IMR-90 (cell line): Measurements from ENCODE around the gene VAV3. TPM values are rescaled to one million over a fixed set of nuclear protein-coding genes. Genes with fewer than 3 reads are reported as not detected.

ENCODE experiments used
- ATAC-seq: fragments of 200-7000 bp; cut with Tn5 transposase; 2 replicates; pipeline ENCODE4 v1.9.1; 2020; ENCODE audit warnings: low read depth, mild to moderate bottlenecking, moderate library complexity
- BruUV-seq: library from RNA; stranded (reverse); fragments of 400-500 nt; replicated peaks from 2 replicates; lab custom pipeline; 2021; lab: Mats Ljungman, UMichigan
- CTCF ChIA-PET: fragments of 300-600 bp; formaldehyde crosslinking; extraction: SDS; loops from one replicate; lab custom pipeline; 2021; ENCODE audit warnings: antibody characterized with exemption; lab: Yijun Ruan, JAX
- POLR2A ChIA-PET: fragments of 300-600 bp; sonication (Branson Sonifier 250); formaldehyde crosslinking; loops from one replicate; lab custom pipeline; 2022; ENCODE audit warnings: antibody characterized with exemption; ENCODE audit not compliant: unreplicated experiment; lab: Charles Lee
- DNase-seq: peaks from one replicate; pipeline ENCODE4 v3.0.0; 2013
- H2AFZ ChIP-seq: replicated peaks from 2 replicates; pipeline ENCODE3; 2013; ENCODE audit warnings: low read length, mild to moderate bottlenecking; ENCODE audit not compliant: poor library complexity
- H2AK5ac ChIP-seq: 2 replicates; pipeline ENCODE4 v1.6.1; 2013; ENCODE audit warnings: low read depth, low read length, inconsistent platforms
- H2AK9ac ChIP-seq: replicated peaks from 2 replicates; pipeline ENCODE3; 2013; ENCODE audit warnings: mild to moderate bottlenecking, low read depth, low read length, moderate library complexity; ENCODE audit not compliant: poor library complexity
- H2BK120ac ChIP-seq: 2 replicates; pipeline ENCODE4 v1.6.1; 2013; ENCODE audit warnings: low read depth, low read length, inconsistent platforms
- H2BK15ac ChIP-seq: 3 replicates; pipeline ENCODE4 v1.6.1; 2013; ENCODE audit warnings: low read depth, low read length, inconsistent platforms
- H2BK20ac ChIP-seq: 2 replicates; pipeline ENCODE4 v1.6.1; 2013; ENCODE audit warnings: low read depth, mild to moderate bottlenecking, inconsistent platforms, low read length, moderate library complexity
- H2BK5ac ChIP-seq: 2 replicates; pipeline ENCODE4 v1.6.1; 2013; ENCODE audit warnings: mild to moderate bottlenecking, low read depth, low read length, inconsistent platforms; ENCODE audit not compliant: poor library complexity, severe bottlenecking
- H3K14ac ChIP-seq: replicated peaks from 2 replicates; pipeline ENCODE4 v1.6.1; 2013; ENCODE audit warnings: low read depth, low read length, inconsistent platforms
- H3K18ac ChIP-seq: 2 replicates; pipeline ENCODE4 v1.6.1; 2013; ENCODE audit warnings: low read depth, low read length, control low read depth
- H3K23ac ChIP-seq: 2 replicates; pipeline ENCODE4 v1.6.1; 2013; ENCODE audit warnings: low read depth, low read length, inconsistent platforms
- H3K27ac ChIP-seq: 2 replicates; pipeline ENCODE4 v1.5.1; 2013; ENCODE audit warnings: mild to moderate bottlenecking, control low read depth, low read length; ENCODE audit not compliant: insufficient read depth
- H3K27me3 ChIP-seq: 2 replicates; pipeline ENCODE4 v1.6.1; 2013; ENCODE audit warnings: low read length; ENCODE audit not compliant: control insufficient read depth, insufficient read depth
- H3K36me3 ChIP-seq: 2 replicates; pipeline ENCODE4 v1.6.1; 2013; ENCODE audit warnings: low read length, mixed read lengths; ENCODE audit not compliant: control insufficient read depth, insufficient read depth
- H3K4ac ChIP-seq: 2 replicates; pipeline ENCODE4 v1.6.1; 2013; ENCODE audit warnings: low read depth, low read length, inconsistent platforms
- H3K4me1 ChIP-seq: 2 replicates; pipeline ENCODE4 v1.6.1; 2013; ENCODE audit warnings: low read length, mixed read lengths; ENCODE audit not compliant: control insufficient read depth, insufficient read depth
- H3K4me2 ChIP-seq: 2 replicates; pipeline ENCODE4 v1.6.1; 2013; ENCODE audit warnings: low read depth, mild to moderate bottlenecking, control low read depth, low read length, moderate library complexity
- H3K4me3 ChIP-seq: 2 replicates; pipeline ENCODE4 v1.5.1; 2013; ENCODE audit warnings: low read depth, mild to moderate bottlenecking, control low read depth, low read length, moderate library complexity; ENCODE audit not compliant: insufficient read depth
- H3K56ac ChIP-seq: 2 replicates; pipeline ENCODE4 v1.6.1; 2013; ENCODE audit warnings: low read length, inconsistent platforms; ENCODE audit not compliant: insufficient read depth; ENCODE audit errors: extremely low read depth
- H3K79me1 ChIP-seq, 2 experiments: 2 replicates each; pipeline ENCODE4 v1.6.1; 2013; ENCODE audit warnings: low read length in 2 of 2, inconsistent platforms in 1 of 2, low read depth in 1 of 2
- H3K9ac ChIP-seq: 2 replicates; pipeline ENCODE4 v1.6.1; 2013; ENCODE audit warnings: low read depth, low read length, control low read depth
- H3K9me1 ChIP-seq: 2 replicates; pipeline ENCODE4 v1.6.1; 2013; ENCODE audit warnings: low read length, inconsistent platforms; ENCODE audit not compliant: insufficient read depth
- H3K9me3 ChIP-seq: 2 replicates; pipeline ENCODE4 v1.6.1; 2013; ENCODE audit warnings: low read length; ENCODE audit not compliant: control insufficient read depth, insufficient read depth
- H4K20me1 ChIP-seq: 2 replicates; pipeline ENCODE4 v1.6.1; 2013; ENCODE audit warnings: low read length, inconsistent platforms; ENCODE audit not compliant: insufficient read depth
- H4K5ac ChIP-seq: 2 replicates; pipeline ENCODE4 v1.6.1; 2013; ENCODE audit warnings: mild to moderate bottlenecking, low read depth, low read length, control low read depth
- H4K8ac ChIP-seq, 2 experiments: 2 replicates each; pipeline ENCODE4 v1.6.1; 2013; ENCODE audit warnings: low read depth in 2 of 2, low read length in 2 of 2, control low read depth in 1 of 2, inconsistent platforms in 1 of 2
- H4K91ac ChIP-seq: 2 replicates; pipeline ENCODE4 v1.6.1; 2013; ENCODE audit warnings: low read depth, low read length, inconsistent platforms; ENCODE audit not compliant: insufficient read depth
- BHLHE40 ChIP-seq: fragments of 150-350 bp; IDR thresholded peaks from 2 replicates; pipeline ENCODE4 v1.6.1; 2016; ENCODE audit warnings: mild to moderate bottlenecking, low read depth, low read length
- CEBPB ChIP-seq: IDR thresholded peaks from 2 replicates; pipeline ENCODE4 v1.6.1; 2012; ENCODE audit warnings: low read depth, low read length, improper control_type of control experiment
- CHD1 ChIP-seq: IDR thresholded peaks from 2 replicates; pipeline ENCODE4 v1.6.1; 2012; ENCODE audit warnings: low read depth, low read length, improper control_type of control experiment
- ELK1 ChIP-seq: fragments of 150-350 bp; IDR thresholded peaks from 2 replicates; pipeline ENCODE4 v1.6.1; 2016; ENCODE audit warnings: low read depth, mild to moderate bottlenecking, low read length, moderate library complexity, borderline replicate concordance
- FOS ChIP-seq: fragments of 150-350 bp; IDR thresholded peaks from 2 replicates; pipeline ENCODE4 v1.6.1; 2016; ENCODE audit warnings: low read depth, low read length
- MAFK ChIP-seq: IDR thresholded peaks from 2 replicates; pipeline ENCODE4 v1.6.1; 2012; ENCODE audit warnings: low read depth, low read length, improper control_type of control experiment
- MAZ ChIP-seq: IDR thresholded peaks from 2 replicates; pipeline ENCODE4 v1.6.1; 2012; ENCODE audit warnings: low read depth, mild to moderate bottlenecking, low read length, improper control_type of control experiment, moderate library complexity, borderline replicate concordance
- MXI1 ChIP-seq: IDR thresholded peaks from 2 replicates; pipeline ENCODE4 v1.6.1; 2012; ENCODE audit warnings: low read depth, mild to moderate bottlenecking, low read length, moderate library complexity, borderline replicate concordance
- NFE2L2 ChIP-seq: fragments of 150-350 bp; IDR thresholded peaks from 2 replicates; pipeline ENCODE4 v1.6.1; 2016; ENCODE audit warnings: low read depth, mild to moderate bottlenecking, low read length
- POLR2A ChIP-seq: IDR thresholded peaks from 2 replicates; pipeline ENCODE4 v1.6.1; 2012; ENCODE audit warnings: mild to moderate bottlenecking, low read depth, low read length
- RAD21 ChIP-seq: IDR thresholded peaks from 2 replicates; pipeline ENCODE4 v1.6.1; 2012; ENCODE audit warnings: low read length, improper control_type of control experiment
- RCOR1 ChIP-seq: IDR thresholded peaks from 2 replicates; pipeline ENCODE4 v1.6.1; 2012; ENCODE audit warnings: mild to moderate bottlenecking, low read length, improper control_type of control experiment; ENCODE audit not compliant: insufficient replicate concordance
- RFX5 ChIP-seq: IDR thresholded peaks from 2 replicates; pipeline ENCODE4 v1.8.0; 2012; ENCODE audit warnings: low read depth, mild to moderate bottlenecking, low read length, moderate library complexity
- SMC3 ChIP-seq: fragments of 150-350 bp; IDR thresholded peaks from 2 replicates; pipeline ENCODE4 v1.6.1; 2016; ENCODE audit warnings: low read depth, mild to moderate bottlenecking, antibody characterized with exemption, low read length, moderate library complexity
- USF2 ChIP-seq: fragments of 150-350 bp; IDR thresholded peaks from 2 replicates; pipeline ENCODE4 v1.6.1; 2017; ENCODE audit warnings: mild to moderate bottlenecking, antibody characterized with exemption, low read length, low read depth
- WGBS, 2 experiments: methylation state at CpG; one replicate each; pipeline versions ENCODE4 v1.1.5 to v1.1.7; 2013; ENCODE audit warnings: missing lambda C conversion rate in 2 of 2; ENCODE audit not compliant: insufficient read length in 1 of 2; ENCODE audit errors: extremely low coverage in 2 of 2; 5-methylcytosine and 5-hydroxymethylcytosine counted together
- dilution Hi-C: fragments of 300-500 bp; cut with HindIII; formaldehyde crosslinking; loops from one replicate; pipeline ENCODE4 v1.14.3; 2018; ENCODE audit warnings: low sequenced_read_pairs; ENCODE audit not compliant: unreplicated experiment
- in situ Hi-C: fragments of 300-500 bp; cut with MboI; formaldehyde crosslinking; loops from 3 replicates; pipeline ENCODE4 v1.14.3; 2019; ENCODE audit warnings: low sequenced_read_pairs, inconsistent platforms, mixed read lengths
- intact Hi-C: fragments of 100-400 bp; cut with micrococcal nuclease; formaldehyde crosslinking; loops from 2 replicates; pipeline ENCODE4 v1.10.0; 2022
- polyA plus RNA-seq, 3 experiments: library from polyadenylated mRNA; depleted of rRNA; stranded (reverse); fragments of >200 nt; gene quantifications; 2 replicates each; pipeline ENCODE4 v1.2.3, GENCODE V29; 2012; ENCODE audit warnings: low replicate concordance in 1 of 3
- total RNA-seq: library from RNA; depleted of rRNA; stranded (reverse); fragments of >200 nt; gene quantifications from 2 replicates; pipeline ENCODE4 v1.2.3, GENCODE V29; 2012

Gene VAV3
- total and polyA plus RNA-seq, 2 of the 4 experiments (the other 2 are of a cell fraction): 0.12 to 0.18 TPM

GRCh38 chr1:107782217-107782845 is 182.6 kb downstream of the VAV3 start:
- no peak overlapping the region for H2AFZ ChIP-seq
- H3K56ac ChIP-seq: no peak overlapping the region
- no peak overlapping the region for H3K4ac ChIP-seq
- POLR2A ChIA-PET: interaction anchor here (0.6 to 1.1 kb wide), 2 partner anchors 18 to 344 kb away, joined by 3 read pairs; no protein-coding TSS in a partner anchor
- no peak overlapping the region for H3K4me3 ChIP-seq
- no peak overlapping the region for H2BK20ac ChIP-seq
- no peak overlapping the region for H3K23ac ChIP-seq
- peak; percentile 53 for DNase-seq
- no peaks in the 10 kb centered on the region for H3K27me3 ChIP-seq
- no peaks in the 10 kb centered on the region for H3K9me1 ChIP-seq
- no peak overlapping the region for H3K27ac ChIP-seq
- H2AK9ac ChIP-seq: no peak overlapping the region
- no peak overlapping the region for H4K91ac ChIP-seq
- no TSS peak for BruUV-seq
- dilution Hi-C loops (no loop called here), intact Hi-C loops (loop anchor here (1.0 to 10.0 kb wide), 4 partner anchors 343 to 852 kb away; partner anchors contain the start of gene SLC25A24), in situ Hi-C loops (no loop called here)
- no peak overlapping the region for H2BK120ac ChIP-seq
- no peak overlapping the region for H2AK5ac ChIP-seq
- H2BK15ac ChIP-seq: no peak overlapping the region
- H2BK5ac ChIP-seq: no peak overlapping the region
- no peaks in the 10 kb centered on the region for H3K79me1 ChIP-seq
- H3K18ac ChIP-seq: no peak overlapping the region
- H3K36me3 ChIP-seq: no peaks in the 10 kb centered on the region
- no peak overlapping the region for H3K14ac ChIP-seq
- no peaks in the 10 kb centered on the region for H3K4me1 ChIP-seq
- H4K5ac ChIP-seq: no peak overlapping the region
- no peak overlapping the region for H3K4me2 ChIP-seq
- H4K20me1 ChIP-seq: no peaks in the 10 kb centered on the region
- H4K8ac ChIP-seq: no peak overlapping the region
- H3K9me3 ChIP-seq: no peaks in the 10 kb centered on the region
- no CpG with 5 or more reads among the region's 6 CpGs for WGBS, 2 experiments
- CTCF ChIA-PET: interaction anchor here (0.6 to 5.8 kb wide), 13 partner anchors 11 to 530 kb away, joined by 3 to 92 read pairs (median 4); no protein-coding TSS in a partner anchor
- peak; percentile 68; the same call in 1 of the 2 replicates for ATAC-seq
- H3K9ac ChIP-seq: no peak overlapping the region
- TF ChIP-seq BHLHE40 (no peak), RFX5 (no peak), POLR2A (no peak), FOS (no peak), RCOR1 (no peak), MAFK (no peak), CEBPB (no peak), RAD21 (peak; percentile 70), CHD1 (no peak), USF2 (no peak), SMC3 (peak; percentile 71), ELK1 (no peak), NFE2L2 (no peak), MXI1 (no peak), MAZ (no peak)
